CD8-positive, alpha-beta memory T cell (primary cell): Measurements from ENCODE around the gene AKAP6. TPM values are rescaled to one million over a fixed set of nuclear protein-coding genes. Genes with fewer than 3 reads are reported as not detected.

Experiments used
- CTCF ChIA-PET: fragments of 350-600 bp; sonication (Branson Sonifier 250); formaldehyde crosslinking; loops from one replicate; lab custom pipeline; 2021; ENCODE audit warnings: antibody characterized with exemption; lab: Charles Lee
- POLR2A ChIA-PET: fragments of 350-600 bp; sonication (Branson Sonifier 250); formaldehyde crosslinking; loops from one replicate; lab custom pipeline; 2021; ENCODE audit warnings: antibody characterized with exemption; lab: Charles Lee
- DNase-seq, 5 donors: peaks; one replicate each; pipeline versions ENCODE4 v3.0.0 to v3.0.0-alpha.2; 2020 to 2022; ENCODE audit warnings: mixed read lengths in 1 of 5
- H3K27ac ChIP-seq: one replicate; pipeline ENCODE4 v1.7.0; 2013; ENCODE audit warnings: low read depth, mild to moderate bottlenecking, low read length, moderate library complexity
- H3K27me3 ChIP-seq: 2 replicates; pipeline ENCODE4 v1.7.0; 2013; ENCODE audit warnings: low read length, mild to moderate bottlenecking; ENCODE audit not compliant: insufficient read depth, poor library complexity, severe bottlenecking
- H3K36me3 ChIP-seq: 2 replicates; pipeline ENCODE4 v1.7.0; 2013; ENCODE audit warnings: mild to moderate bottlenecking, low read length, moderate library complexity; ENCODE audit not compliant: insufficient read depth
- H3K4me1 ChIP-seq: 2 replicates; pipeline ENCODE4 v1.7.0; 2013; ENCODE audit warnings: mild to moderate bottlenecking, low read length, moderate library complexity; ENCODE audit not compliant: insufficient read depth
- H3K4me3 ChIP-seq: 2 replicates; pipeline ENCODE4 v1.7.0; 2013; ENCODE audit warnings: mild to moderate bottlenecking, low read length
- H3K9me3 ChIP-seq: 2 replicates; pipeline ENCODE4 v1.7.0; 2013; ENCODE audit warnings: mild to moderate bottlenecking, low read length
- H3K27ac Mint-ChIP-seq, 8 donors: one replicate each; pipeline ENCODE4 v1.8.0; 2020 to 2021; ENCODE audit warnings: mixed read lengths in 8 of 8, mild to moderate bottlenecking in 6 of 8, inconsistent platforms in 3 of 8, moderate library complexity in 3 of 8
- H3K27me3 Mint-ChIP-seq, 2 donors: one replicate each; pipeline ENCODE4 v1.8.0; 2020 to 2021; ENCODE audit warnings: mixed read lengths in 2 of 2, mild to moderate bottlenecking in 1 of 2, moderate library complexity in 1 of 2
- H3K36me3 Mint-ChIP-seq, 3 donors: one replicate each; pipeline ENCODE4 v1.8.0; 2020 to 2021; ENCODE audit warnings: mixed read lengths in 3 of 3, inconsistent platforms in 1 of 3, mild to moderate bottlenecking in 1 of 3
- H3K4me1 Mint-ChIP-seq, 3 donors: one replicate each; pipeline ENCODE4 v1.8.0; 2020 to 2021; ENCODE audit warnings: mixed read lengths in 3 of 3, inconsistent platforms in 1 of 3, mild to moderate bottlenecking in 1 of 3
- H3K4me3 Mint-ChIP-seq, 7 donors: one replicate each; pipeline ENCODE4 v1.8.0; 2020 to 2021; ENCODE audit warnings: mixed read lengths in 7 of 7, mild to moderate bottlenecking in 6 of 7, moderate library complexity in 4 of 7, inconsistent platforms in 2 of 7
- H3K9me3 Mint-ChIP-seq, 5 donors: one replicate each; pipeline ENCODE4 v1.8.0; 2020 to 2022; ENCODE audit warnings: mixed read lengths in 5 of 5, mild to moderate bottlenecking in 3 of 5, moderate library complexity in 2 of 5, inconsistent platforms in 1 of 5
- polyA plus RNA-seq: library from polyadenylated mRNA; unstranded; fragments of 300-500 nt; fragmentation: Illumina TruSeq; gene quantifications from one replicate; pipeline ENCODE4 v1.2.3, GENCODE V29; 2021
- total RNA-seq, 2 experiments: library from RNA; stranded (reverse); gene quantifications; one replicate each; pipeline ENCODE4 v1.2.3, GENCODE V29; 2021

The AKAP6 gene
- total and polyA plus RNA-seq, 3 experiments from 2014 or later, result 0.49 to 1.5 (median 1.4) TPM

DNA sequence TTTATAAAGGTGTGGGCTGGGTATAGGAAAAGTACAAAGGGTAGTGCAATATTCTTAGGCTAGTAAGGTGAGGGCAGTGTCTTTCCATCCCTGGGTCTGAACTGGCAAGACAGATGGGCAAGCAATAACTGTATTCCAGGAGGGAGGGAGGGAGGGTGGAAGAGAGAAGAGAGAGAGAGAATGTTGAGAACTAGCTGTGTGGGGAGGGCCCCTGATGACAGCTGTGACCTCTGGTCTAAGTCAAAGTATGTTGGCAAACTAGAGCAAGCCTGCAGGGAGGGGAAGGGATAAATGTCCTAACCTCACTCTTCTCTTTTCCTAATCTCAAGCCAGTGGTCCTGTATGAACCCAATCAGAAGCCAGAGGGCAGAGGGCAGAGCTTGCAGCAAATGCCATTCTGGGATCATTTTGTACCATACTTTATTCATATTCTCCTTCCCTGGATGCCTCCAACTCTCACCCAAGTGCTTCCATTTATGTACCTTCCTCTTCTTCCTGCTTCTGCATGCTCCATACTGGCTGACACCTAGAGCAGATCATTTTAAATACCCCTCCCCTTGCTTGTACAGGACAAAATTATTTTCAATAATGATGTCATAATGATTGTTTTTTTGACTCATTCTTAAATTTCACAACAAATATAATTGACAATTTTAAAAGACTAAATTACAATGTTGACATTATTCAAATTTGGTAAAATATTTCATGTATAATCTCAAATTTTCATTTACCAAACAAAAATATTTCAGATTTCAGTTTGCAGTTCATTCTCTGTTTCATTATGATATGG, 75.9 kb downstream of the AKAP6 start:
- Mint-ChIP-seq H3K27ac (no peak overlapping the region), H3K36me3 (no peaks in the 10 kb centered on the region), H3K9me3 (peaks cover 0 to 5% (median 0%) of the 10 kb centered on the region in 5 donors), H3K4me3 (no peak overlapping the region), H3K4me1 (no peaks in the 10 kb centered on the region), H3K27me3 (no peaks in the 10 kb centered on the region)
- no peak overlapping the region for H3K4me3 ChIP-seq
- H3K27ac ChIP-seq, result no peak overlapping the region
- no peaks in the 10 kb centered on the region for H3K9me3 ChIP-seq
- no peaks in the 10 kb centered on the region for H3K4me1 ChIP-seq
- no peaks in the 10 kb centered on the region for H3K27me3 ChIP-seq
- CTCF ChIA-PET, result no interaction called here
- DNase-seq, result no peak
- POLR2A ChIA-PET, result no interaction called here
- no peaks in the 10 kb centered on the region for H3K36me3 ChIP-seq

DNA sequence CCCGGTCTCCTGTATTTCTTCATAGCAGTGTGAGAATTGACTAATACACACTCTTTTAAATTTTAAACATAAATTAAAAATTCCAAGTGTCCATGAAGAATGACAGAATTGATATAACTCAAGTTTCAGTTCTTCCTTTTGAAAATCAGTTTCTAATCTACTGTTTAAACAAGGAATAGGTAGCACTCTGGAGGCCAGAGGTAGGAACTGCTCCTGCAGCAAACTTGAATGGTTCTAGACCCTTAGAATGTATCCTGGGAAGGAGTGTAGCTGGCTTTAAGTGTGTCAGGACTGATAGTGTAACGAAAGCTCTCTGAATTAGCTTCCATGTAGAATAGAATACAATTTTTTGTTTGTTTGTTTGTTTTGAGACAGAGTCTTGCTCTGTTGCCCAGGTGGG, 76.8 kb downstream of the AKAP6 start:
- Histone ChIP-seq H3K4me3 (no peak overlapping the region), H3K9me3 (no peaks in the 10 kb centered on the region), H3K27me3 (no peaks in the 10 kb centered on the region), H3K27ac (no peak overlapping the region), H3K36me3 (no peaks in the 10 kb centered on the region), H3K4me1 (no peaks in the 10 kb centered on the region)
- ChIA-PET CTCF (no interaction called here), POLR2A (no interaction called here)
- peaks cover 0 to 5% (median 0%) of the 10 kb centered on the region in 5 donors for H3K9me3 Mint-ChIP-seq
- no peaks in the 10 kb centered on the region for H3K36me3 Mint-ChIP-seq
- H3K27me3 Mint-ChIP-seq, result no peaks in the 10 kb centered on the region
- no peak overlapping the region for H3K4me3 Mint-ChIP-seq
- H3K4me1 Mint-ChIP-seq, result no peaks in the 10 kb centered on the region
- no peak overlapping the region for H3K27ac Mint-ChIP-seq
- DNase-seq, result no peak

DNA sequence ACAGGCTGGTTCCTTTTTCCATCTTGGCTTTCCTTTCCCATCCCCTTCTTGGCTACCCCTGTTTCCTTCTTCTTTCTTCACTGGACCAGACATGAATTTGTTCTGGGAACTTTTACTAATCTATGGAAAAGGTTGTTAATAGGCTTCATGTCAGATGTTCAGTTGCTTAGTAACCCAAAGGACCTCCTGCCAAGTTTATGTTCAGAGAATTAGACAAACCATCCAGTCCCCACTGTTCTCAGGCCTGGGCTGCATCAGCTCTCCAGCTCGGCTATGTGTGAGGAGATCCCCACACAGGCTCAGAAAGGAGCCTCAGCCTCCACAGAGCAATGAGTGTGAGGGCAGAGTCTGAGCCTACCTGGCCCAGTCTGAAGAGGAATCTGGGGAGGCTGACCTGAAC, 78.0 kb downstream of the AKAP6 start:
- no peak overlapping the region for H3K4me3 Mint-ChIP-seq
- no peaks in the 10 kb centered on the region for H3K36me3 Mint-ChIP-seq
- CTCF ChIA-PET, result no interaction called here
- Histone ChIP-seq H3K27ac (no peak overlapping the region), H3K4me3 (no peak overlapping the region), H3K27me3 (no peaks in the 10 kb centered on the region), H3K36me3 (no peaks in the 10 kb centered on the region), H3K4me1 (no peaks in the 10 kb centered on the region), H3K9me3 (no peaks in the 10 kb centered on the region)
- H3K27ac Mint-ChIP-seq, result no peak overlapping the region
- H3K4me1 Mint-ChIP-seq, result no peaks in the 10 kb centered on the region
- POLR2A ChIA-PET, result no interaction called here
- H3K9me3 Mint-ChIP-seq, result peaks cover 0 to 5% (median 0%) of the 10 kb centered on the region in 5 donors
- no peak for DNase-seq
- H3K27me3 Mint-ChIP-seq, result no peaks in the 10 kb centered on the region

DNA sequence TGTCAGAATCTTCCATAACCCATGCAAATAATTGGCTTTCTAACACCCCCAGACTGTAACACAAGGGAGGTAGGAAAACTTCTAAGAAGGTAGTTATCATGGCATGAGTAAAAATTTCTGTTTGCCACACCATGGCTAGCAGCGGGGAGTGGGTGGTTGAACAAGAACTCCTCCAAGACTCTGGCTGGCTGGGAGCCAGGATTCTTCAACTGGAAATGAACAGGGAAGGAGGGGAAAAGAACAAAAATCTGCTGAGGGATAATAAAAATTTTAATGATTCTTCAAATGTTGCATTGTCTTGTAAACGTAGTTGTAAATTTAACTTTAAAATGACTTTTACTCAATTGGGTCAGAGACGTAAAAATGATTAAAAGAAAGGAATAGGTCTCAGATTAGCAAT, 78.9 kb downstream of the AKAP6 start:
- H3K27me3 Mint-ChIP-seq, result no peaks in the 10 kb centered on the region
- H3K4me1 ChIP-seq, result no peaks in the 10 kb centered on the region
- H3K4me3 Mint-ChIP-seq, result no peak overlapping the region
- H3K9me3 Mint-ChIP-seq, result peaks cover 0 to 5% (median 0%) of the 10 kb centered on the region in 5 donors
- no peaks in the 10 kb centered on the region for H3K36me3 ChIP-seq
- H3K4me1 Mint-ChIP-seq, result no peaks in the 10 kb centered on the region
- H3K9me3 ChIP-seq, result no peaks in the 10 kb centered on the region
- no peak overlapping the region for H3K27ac ChIP-seq
- H3K27ac Mint-ChIP-seq, result no peak overlapping the region
- DNase-seq, result no peak
- no peaks in the 10 kb centered on the region for H3K36me3 Mint-ChIP-seq
- POLR2A ChIA-PET, result no interaction called here
- H3K4me3 ChIP-seq, result no peak overlapping the region
- CTCF ChIA-PET, result no interaction called here
- no peaks in the 10 kb centered on the region for H3K27me3 ChIP-seq

DNA sequence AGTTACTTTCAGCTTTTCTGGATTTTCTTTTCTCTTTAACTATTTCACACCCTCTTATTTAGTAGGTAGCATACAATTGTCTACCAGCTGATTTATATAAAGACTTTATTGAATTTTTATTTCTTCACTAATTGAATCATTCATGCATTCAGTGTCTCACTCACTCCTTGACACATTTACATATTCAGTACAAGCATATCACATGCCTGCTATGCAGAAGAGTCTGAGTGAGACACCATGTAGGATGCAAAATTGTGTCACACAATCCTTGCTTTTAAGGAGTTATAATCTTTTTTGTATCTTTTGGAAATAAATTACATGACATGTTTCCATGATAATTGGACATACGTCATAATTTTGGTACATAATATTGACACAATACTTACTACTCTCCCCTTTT, 83.0 kb downstream of the AKAP6 start:
- peaks cover 2 to 4% of the 10 kb centered on the region in 2 donors for H3K27me3 Mint-ChIP-seq
- Histone ChIP-seq H3K4me3 (no peak overlapping the region), H3K27ac (no peak overlapping the region), H3K27me3 (no peaks in the 10 kb centered on the region), H3K9me3 (no peaks in the 10 kb centered on the region), H3K36me3 (no peaks in the 10 kb centered on the region), H3K4me1 (no peaks in the 10 kb centered on the region)
- no peak overlapping the region for H3K27ac Mint-ChIP-seq
- no peaks in the 10 kb centered on the region for H3K4me1 Mint-ChIP-seq
- DNase-seq, result no peak
- ChIA-PET CTCF (no interaction called here), POLR2A (no interaction called here)
- no peaks in the 10 kb centered on the region for H3K36me3 Mint-ChIP-seq
- H3K4me3 Mint-ChIP-seq, result no peak overlapping the region
- peaks cover 0 to 2% (median 0%) of the 10 kb centered on the region in 5 donors for H3K9me3 Mint-ChIP-seq

DNA sequence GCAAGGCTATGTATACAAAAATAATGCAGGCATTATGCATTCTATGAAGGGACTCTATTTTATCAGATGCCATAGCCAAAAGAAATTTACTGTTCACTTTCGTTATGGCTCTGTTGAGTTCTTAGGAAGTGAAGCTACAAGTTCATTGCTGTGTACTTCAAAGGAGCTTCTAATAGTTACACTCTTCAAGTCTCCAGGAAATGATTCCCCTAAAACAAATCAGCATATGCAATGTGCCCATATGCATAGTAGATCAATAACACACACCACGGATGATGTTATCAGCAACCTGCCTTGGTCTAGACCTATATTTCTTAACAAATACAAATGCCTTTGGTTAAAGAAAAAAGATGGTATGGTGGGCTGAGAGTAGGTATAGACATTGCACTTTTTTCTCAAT, 83.4 kb downstream of the AKAP6 start:
- Histone ChIP-seq H3K27ac (no peak overlapping the region), H3K4me1 (no peaks in the 10 kb centered on the region), H3K4me3 (no peak overlapping the region), H3K36me3 (no peaks in the 10 kb centered on the region), H3K27me3 (no peaks in the 10 kb centered on the region), H3K9me3 (no peaks in the 10 kb centered on the region)
- no peaks in the 10 kb centered on the region for H3K4me1 Mint-ChIP-seq
- H3K36me3 Mint-ChIP-seq, result no peaks in the 10 kb centered on the region
- peaks cover 2 to 4% of the 10 kb centered on the region in 2 donors for H3K27me3 Mint-ChIP-seq
- no peak overlapping the region for H3K27ac Mint-ChIP-seq
- no peak for DNase-seq
- no peak overlapping the region for H3K4me3 Mint-ChIP-seq
- ChIA-PET POLR2A (no interaction called here), CTCF (no interaction called here)
- H3K9me3 Mint-ChIP-seq, result peaks cover 0 to under 1% (median 0%) of the 10 kb centered on the region in 5 donors

DNA sequence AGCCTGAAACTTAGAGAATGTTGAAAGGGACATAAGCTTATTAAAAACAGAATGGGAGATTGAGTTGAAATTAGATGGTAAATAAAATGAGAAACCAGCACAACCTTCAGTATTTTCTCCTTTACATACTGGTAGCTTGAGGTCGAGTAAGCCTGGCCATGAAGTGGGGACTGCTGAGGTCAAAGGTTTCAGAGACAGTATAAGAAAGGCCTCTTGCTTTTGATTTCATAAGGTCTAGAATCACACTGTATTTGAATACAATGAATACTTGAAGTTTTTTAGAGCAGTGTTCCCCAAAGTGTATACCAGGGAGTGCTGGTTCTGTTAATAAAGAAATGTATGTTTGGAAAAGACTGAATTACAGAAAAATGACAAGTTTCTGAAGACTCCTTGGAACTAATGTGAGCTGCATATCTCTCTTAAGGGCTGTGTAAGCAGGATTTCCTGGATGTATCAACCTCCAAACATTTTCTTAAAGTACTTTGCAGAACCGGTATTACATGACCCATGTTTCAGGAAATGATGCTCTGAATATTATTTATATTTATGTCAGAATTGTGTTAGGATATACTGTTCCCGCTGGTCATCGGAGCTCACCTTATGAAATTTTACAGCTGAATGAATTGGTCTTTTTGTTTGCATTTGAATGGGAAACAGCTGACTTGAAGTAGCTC, 85.0 kb downstream of the AKAP6 start:
- H3K4me1 Mint-ChIP-seq, result no peaks in the 10 kb centered on the region
- H3K4me3 ChIP-seq, result no peak overlapping the region
- ChIA-PET POLR2A (no interaction called here), CTCF (no interaction called here)
- DNase-seq, result no peak
- H3K9me3 Mint-ChIP-seq, result peaks cover 0 to under 1% (median 0%) of the 10 kb centered on the region in 5 donors
- H3K27me3 Mint-ChIP-seq, result peaks cover 2 to 4% of the 10 kb centered on the region in 2 donors
- no peaks in the 10 kb centered on the region for H3K36me3 Mint-ChIP-seq
- H3K9me3 ChIP-seq, result no peaks in the 10 kb centered on the region
- no peak overlapping the region for H3K27ac ChIP-seq
- H3K4me3 Mint-ChIP-seq, result no peak overlapping the region
- no peak overlapping the region for H3K27ac Mint-ChIP-seq
- no peaks in the 10 kb centered on the region for H3K36me3 ChIP-seq
- H3K4me1 ChIP-seq, result no peaks in the 10 kb centered on the region
- no peaks in the 10 kb centered on the region for H3K27me3 ChIP-seq

DNA sequence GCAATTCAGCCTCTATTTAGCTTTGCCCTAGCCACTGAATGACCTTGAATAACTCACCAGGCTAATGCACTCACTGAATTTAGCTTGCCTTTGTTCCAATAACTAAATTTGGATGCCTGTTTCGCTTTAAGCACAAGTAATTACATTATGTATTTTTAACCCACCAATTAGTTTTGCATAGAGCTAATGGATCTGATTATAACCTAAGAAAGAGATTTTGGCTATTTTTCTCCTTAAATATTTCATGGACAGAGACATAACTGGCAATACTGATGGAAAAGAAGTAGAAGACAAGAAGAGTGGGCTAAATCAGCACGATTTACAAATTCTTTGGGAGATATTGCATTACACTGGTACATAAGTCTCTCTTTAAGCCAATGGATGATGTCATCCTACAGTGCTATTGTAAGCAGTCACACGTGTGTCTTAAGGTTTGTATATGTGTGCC, 85.7 kb downstream of the AKAP6 start:
- POLR2A ChIA-PET, result no interaction called here
- Mint-ChIP-seq H3K27me3 (peaks cover 2 to 4% of the 10 kb centered on the region in 2 donors), H3K4me1 (no peaks in the 10 kb centered on the region), H3K36me3 (no peaks in the 10 kb centered on the region), H3K27ac (no peak overlapping the region), H3K9me3 (peaks cover 0 to 3% (median 0%) of the 10 kb centered on the region in 5 donors), H3K4me3 (no peak overlapping the region)
- no peaks in the 10 kb centered on the region for H3K9me3 ChIP-seq
- no peak overlapping the region for H3K4me3 ChIP-seq
- H3K36me3 ChIP-seq, result no peaks in the 10 kb centered on the region
- CTCF ChIA-PET, result no interaction called here
- no peak overlapping the region for H3K27ac ChIP-seq
- H3K4me1 ChIP-seq, result no peaks in the 10 kb centered on the region
- no peak for DNase-seq
- no peaks in the 10 kb centered on the region for H3K27me3 ChIP-seq
